Measurements from ENCODE around the gene DYSF.

The DYSF gene

DNA sequence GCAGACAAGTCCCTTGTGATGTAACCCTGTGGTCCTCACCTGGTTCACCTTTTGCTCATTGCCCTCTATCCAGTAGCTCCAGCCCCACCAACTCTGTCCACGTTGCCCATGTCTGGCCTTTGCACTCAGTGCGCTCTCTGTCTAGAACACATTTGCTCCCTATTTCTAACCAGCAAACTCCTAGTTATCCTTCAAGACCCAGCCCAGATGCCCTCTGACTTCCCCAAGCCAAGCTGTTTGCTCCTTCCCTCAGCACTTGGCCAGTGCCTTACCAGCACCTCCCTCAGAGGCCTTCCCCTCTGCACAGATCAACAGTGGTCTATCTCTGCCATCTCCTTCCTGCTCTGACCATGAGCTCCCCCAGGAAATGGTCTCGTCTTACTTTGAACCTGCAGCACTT lies 137.7 kb downstream of the DYSF start:
- H3K4me2 ChIP-seq, result no peak overlapping the region
- no peaks in the 10 kb centered on the region for H4K20me1 ChIP-seq (ENCODE audit: insufficient read depth)
- no peaks in the 10 kb centered on the region for H3K79me2 ChIP-seq (ENCODE audit: insufficient read depth, low read depth)
- H3K4me3 ChIP-seq (IDR thresholded peaks at IDR 0.05; ENCODE audit: insufficient read depth, low read depth, low read length), result no peak overlapping the region
- H3K4me1 ChIP-seq (ENCODE audit: low read depth, poor library complexity, severe bottlenecking), result no peaks in the 10 kb centered on the region
- no peak overlapping the region for H2AFZ ChIP-seq (ENCODE audit: low read depth)
- no peaks in the 10 kb centered on the region for H3K36me3 ChIP-seq (ENCODE audit: insufficient read depth)
- no peak overlapping the region for H3K27ac ChIP-seq
- H3K9ac ChIP-seq, result no peak overlapping the region
- no peaks in the 10 kb centered on the region for H3K27me3 ChIP-seq (ENCODE audit: insufficient read depth, low read depth)
- TF ChIP-seq, protein P1, sequence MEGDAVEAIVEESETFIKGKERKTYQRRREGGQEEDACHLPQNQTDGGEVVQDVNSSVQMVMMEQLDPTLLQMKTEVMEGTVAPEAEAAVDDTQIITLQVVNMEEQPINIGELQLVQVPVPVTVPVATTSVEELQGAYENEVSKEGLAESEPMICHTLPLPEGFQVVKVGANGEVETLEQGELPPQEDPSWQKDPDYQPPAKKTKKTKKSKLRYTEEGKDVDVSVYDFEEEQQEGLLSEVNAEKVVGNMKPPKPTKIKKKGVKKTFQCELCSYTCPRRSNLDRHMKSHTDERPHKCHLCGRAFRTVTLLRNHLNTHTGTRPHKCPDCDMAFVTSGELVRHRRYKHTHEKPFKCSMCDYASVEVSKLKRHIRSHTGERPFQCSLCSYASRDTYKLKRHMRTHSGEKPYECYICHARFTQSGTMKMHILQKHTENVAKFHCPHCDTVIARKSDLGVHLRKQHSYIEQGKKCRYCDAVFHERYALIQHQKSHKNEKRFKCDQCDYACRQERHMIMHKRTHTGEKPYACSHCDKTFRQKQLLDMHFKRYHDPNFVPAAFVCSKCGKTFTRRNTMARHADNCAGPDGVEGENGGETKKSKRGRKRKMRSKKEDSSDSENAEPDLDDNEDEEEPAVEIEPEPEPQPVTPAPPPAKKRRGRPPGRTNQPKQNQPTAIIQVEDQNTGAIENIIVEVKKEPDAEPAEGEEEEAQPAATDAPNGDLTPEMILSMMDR (conservative IDR thresholded peaks at IDR 0.05; ENCODE audit: low read depth, low read length), result no peak

DNA sequence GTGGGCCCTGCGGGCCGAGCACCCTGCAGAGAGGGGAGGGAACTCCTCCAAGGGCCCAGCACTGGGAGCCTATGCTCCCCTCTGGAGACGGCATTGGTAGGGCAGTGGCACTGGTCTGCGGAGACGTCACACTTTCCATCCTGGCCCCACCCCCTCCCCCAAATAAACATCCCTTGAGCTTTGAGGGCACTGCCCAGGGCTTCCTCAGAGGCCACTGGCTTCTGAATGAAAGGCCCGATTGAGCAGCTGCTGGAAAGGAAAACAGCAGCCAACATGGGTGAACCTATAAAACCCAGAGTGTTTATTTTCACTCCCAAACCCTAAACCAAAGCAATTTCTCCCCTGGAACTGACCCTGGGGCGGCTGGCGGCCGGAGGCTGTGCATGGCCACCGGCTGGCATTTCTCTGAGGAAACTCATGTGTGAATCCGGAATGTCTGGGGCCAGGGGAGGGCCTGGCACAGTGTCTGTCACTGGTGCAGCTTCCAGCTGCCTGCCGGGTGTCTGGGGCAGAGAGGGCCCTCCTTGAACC lies 138.9 kb downstream of the DYSF start:
- no peaks in the 10 kb centered on the region for H3K27me3 ChIP-seq (ENCODE audit: insufficient read depth, low read depth)
- no peak overlapping the region for H3K4me2 ChIP-seq
- H3K27ac ChIP-seq, result no peak overlapping the region
- TF ChIP-seq, protein P1 (conservative IDR thresholded peaks at IDR 0.05; ENCODE audit: low read depth, low read length), result no peak
- no peaks in the 10 kb centered on the region for H3K79me2 ChIP-seq (ENCODE audit: insufficient read depth, low read depth)
- H3K4me1 ChIP-seq (ENCODE audit: low read depth, poor library complexity, severe bottlenecking), result no peaks in the 10 kb centered on the region
- no peak overlapping the region for H3K9ac ChIP-seq
- H3K4me3 ChIP-seq (IDR thresholded peaks at IDR 0.05; ENCODE audit: insufficient read depth, low read depth, low read length), result no peak overlapping the region
- no peaks in the 10 kb centered on the region for H3K36me3 ChIP-seq (ENCODE audit: insufficient read depth)
- H4K20me1 ChIP-seq (ENCODE audit: insufficient read depth), result no peaks in the 10 kb centered on the region
- H2AFZ ChIP-seq (ENCODE audit: low read depth), result no peak overlapping the region

DNA sequence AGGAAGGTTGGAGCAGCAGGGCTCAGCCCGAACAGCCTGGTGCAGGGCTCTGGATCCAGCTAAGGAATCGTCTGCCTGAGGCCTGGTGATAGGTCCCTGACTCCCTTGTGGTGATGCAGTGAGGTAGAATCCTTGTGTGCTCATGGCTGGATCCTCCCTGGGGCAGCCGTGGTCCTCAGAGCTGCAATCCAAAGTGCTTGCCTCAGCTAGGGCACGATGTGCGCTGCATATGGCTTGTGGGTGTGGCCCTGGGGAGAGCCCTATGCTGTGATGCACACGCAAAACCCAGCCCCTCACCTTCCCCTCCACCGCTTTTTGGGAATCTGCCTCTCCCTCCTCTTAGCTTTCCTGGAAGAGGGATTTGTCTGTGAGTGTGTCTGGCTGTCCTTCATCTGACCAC lies 142.2 kb downstream of the DYSF start:
- H4K20me1 ChIP-seq (ENCODE audit: insufficient read depth), result no peaks in the 10 kb centered on the region
- H3K79me2 ChIP-seq (ENCODE audit: insufficient read depth, low read depth), result no peaks in the 10 kb centered on the region
- TF ChIP-seq, protein P1 (conservative IDR thresholded peaks at IDR 0.05; ENCODE audit: low read depth, low read length), result no peak
- no peak overlapping the region for H3K4me2 ChIP-seq
- no peaks in the 10 kb centered on the region for H3K36me3 ChIP-seq (ENCODE audit: insufficient read depth)
- no peaks in the 10 kb centered on the region for H3K4me1 ChIP-seq (ENCODE audit: low read depth, poor library complexity, severe bottlenecking)
- H2AFZ ChIP-seq (ENCODE audit: low read depth), result no peak overlapping the region
- H3K27ac ChIP-seq, result no peak overlapping the region
- no peak overlapping the region for H3K9ac ChIP-seq
- H3K4me3 ChIP-seq (IDR thresholded peaks at IDR 0.05; ENCODE audit: insufficient read depth, low read depth, low read length), result no peak overlapping the region
- H3K27me3 ChIP-seq (ENCODE audit: insufficient read depth, low read depth), result no peaks in the 10 kb centered on the region

DNA sequence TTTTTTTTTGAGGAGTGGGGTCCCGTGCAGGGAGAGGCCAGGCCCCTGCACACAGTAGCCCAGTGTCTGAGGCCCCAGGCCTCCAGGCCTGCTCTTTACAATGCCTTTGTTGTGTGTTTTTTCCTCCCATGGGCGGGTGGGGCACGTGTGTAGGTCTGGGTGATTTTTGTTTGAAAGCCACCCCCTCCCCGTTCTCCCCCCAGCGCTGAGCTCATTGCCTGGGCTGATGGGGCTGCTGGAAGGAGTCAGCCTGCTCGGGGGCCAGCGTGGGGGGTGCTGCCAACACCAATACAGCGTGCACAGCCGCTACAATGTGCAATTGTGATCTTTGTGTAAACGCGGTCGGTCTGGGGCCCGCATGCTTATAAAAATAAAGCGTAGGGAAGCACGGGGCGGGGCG lies 142.7 kb downstream of the DYSF start:
- Histone ChIP-seq H3K4me3 (IDR thresholded peaks at IDR 0.05; ENCODE audit: insufficient read depth, low read depth, low read length) (no peak overlapping the region), H3K4me2 (no peak overlapping the region), H3K79me2 (ENCODE audit: insufficient read depth, low read depth) (no peaks in the 10 kb centered on the region), H3K27ac (no peak overlapping the region), H3K4me1 (ENCODE audit: low read depth, poor library complexity, severe bottlenecking) (no peaks in the 10 kb centered on the region), H2AFZ (ENCODE audit: low read depth) (no peak overlapping the region), H3K9ac (no peak overlapping the region), H4K20me1 (ENCODE audit: insufficient read depth) (no peaks in the 10 kb centered on the region), H3K27me3 (ENCODE audit: insufficient read depth, low read depth) (no peaks in the 10 kb centered on the region), H3K36me3 (ENCODE audit: insufficient read depth) (no peaks in the 10 kb centered on the region)
- TF ChIP-seq, protein P1 (conservative IDR thresholded peaks at IDR 0.05; ENCODE audit: low read depth, low read length), result no peak
